Measurements from ENCODE around the gene SLC38A8.

DNA sequence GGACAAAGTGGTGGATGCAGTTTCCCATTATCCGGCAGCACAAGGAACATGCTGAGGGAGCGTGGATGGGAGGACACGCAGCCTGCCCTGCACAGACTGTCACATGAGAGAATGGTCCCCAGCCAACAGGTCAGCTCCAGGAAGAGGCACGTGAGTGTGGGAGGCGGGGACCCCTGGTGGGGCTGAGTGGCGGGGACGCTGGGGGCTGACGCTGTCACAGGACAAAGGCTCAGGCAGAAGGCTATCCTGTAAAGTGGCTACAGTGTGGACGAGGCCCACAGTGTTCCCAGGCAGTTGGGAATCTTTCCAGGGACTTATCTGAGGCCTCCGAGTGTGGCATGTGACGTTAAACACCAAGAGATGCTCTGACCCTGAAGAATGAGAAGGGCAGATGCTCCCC, 43.7 kb upstream of the SLC38A8 start:
- no peak for TF ChIP-seq EP300 (IDR thresholded peaks at IDR 0.05)
- no peak for TF ChIP-seq POLR2AphosphoS5 (IDR thresholded peaks at IDR 0.05)
- TF ChIP-seq CTCF (IDR thresholded peaks at IDR 0.05): no peak
- TF ChIP-seq POLR2A (IDR thresholded peaks at IDR 0.05): no peak
